Kasumi-1 (cell line): ENCODE measurements around the gene FAM151A.

Experiments used
- DNase-seq, 2 experiments: peaks; one replicate each; lab custom pipeline; 2025; lab: John Stamatoyannopoulos, UW

Gene FAM151A

DNA sequence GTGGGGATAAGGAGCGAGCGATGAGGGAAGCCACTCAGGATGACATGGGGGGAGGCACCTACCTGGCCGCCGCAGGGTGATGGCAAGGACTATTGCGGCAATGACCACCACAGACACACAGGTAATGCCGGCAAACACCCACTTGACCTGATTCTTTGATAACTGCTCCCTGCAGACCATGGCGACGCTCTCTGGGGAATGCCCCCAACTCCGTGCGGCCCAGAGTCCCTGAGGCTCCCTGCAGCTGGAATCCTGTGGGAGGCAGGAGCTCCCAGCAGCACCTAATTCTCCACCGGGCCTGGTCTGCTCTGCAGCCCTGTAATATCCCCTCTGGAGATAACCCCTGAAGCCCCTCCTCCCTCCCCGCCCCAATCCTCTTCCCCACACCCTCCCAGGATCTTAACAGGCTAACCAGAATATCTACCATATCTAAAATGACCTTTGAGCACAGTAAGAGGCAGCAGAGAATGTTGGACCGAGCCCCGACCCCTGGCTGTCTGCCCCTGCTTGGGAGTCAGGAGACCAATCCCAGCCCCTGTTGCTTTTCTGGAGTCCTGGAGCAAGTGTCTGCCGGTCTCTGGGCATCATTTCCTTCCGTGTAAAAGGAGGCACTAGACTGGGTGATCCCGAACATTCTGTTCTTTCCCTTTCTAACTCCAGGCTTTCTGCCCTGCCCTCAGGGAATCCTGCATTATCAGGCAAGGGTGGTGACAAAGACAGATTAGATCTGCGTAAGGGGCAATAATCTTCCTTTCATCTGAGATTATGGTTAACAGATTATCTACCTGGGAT, at the start of gene FAM151A:
FAM151A (minus strand) TSS at position 310 of the 792 bp plus-strand sequence; CDS start at position 180, 130 bp downstream.
- DNase-seq, result no peak

DNA sequence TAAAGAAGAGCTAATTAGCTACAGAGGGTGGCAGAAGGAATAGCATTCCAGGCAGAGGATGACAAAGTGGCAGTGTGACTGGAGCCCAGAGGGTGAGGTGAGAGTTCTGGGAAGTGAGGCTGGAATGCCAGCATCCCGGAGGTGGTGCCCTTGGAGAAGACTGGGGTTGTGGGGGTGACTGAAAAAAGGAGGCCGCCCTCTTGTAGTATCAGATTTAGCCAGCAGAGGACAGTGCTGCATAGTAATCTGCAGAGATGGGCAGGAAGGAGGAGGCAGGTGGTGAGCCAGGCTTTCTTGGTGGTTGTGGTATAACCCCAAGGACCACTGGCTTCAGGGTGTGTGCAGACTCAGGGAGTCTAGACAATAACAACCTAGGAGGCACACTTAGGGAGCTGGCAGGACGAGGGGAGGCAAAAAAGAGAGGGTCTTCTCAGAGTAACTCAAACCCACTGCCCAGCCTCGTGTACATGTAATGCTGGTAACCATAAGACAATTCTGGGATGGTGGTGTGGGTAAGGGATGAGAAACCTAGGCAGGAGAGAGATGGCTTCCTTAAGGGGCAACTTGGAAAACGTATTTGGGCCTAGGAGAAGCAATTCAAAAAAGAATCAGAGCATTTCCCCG, 48.8 kb upstream of the FAM151A start:
- DNase-seq, result peak; percentile 83 to 85

DNA sequence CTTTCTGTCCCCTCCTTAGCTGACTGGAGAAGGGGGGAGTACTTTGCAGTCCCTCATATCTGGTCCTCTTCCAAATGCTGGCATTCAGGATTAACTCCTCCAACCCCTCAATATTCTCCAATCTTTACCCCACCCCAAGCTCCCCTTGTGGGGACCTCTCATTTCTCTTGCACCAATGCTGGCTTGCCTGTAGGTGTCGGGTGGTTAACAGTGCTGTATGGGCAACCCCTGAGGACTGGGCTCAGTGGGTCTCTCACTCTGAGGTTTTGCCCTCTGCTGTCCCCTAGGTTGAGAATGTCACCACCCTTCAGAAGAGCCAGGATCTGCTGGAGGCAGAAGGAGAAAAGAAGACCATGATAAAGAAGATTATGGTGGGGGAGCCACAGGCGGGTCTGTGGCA, 45.2 kb upstream of the FAM151A start:
- no peak for DNase-seq

DNA sequence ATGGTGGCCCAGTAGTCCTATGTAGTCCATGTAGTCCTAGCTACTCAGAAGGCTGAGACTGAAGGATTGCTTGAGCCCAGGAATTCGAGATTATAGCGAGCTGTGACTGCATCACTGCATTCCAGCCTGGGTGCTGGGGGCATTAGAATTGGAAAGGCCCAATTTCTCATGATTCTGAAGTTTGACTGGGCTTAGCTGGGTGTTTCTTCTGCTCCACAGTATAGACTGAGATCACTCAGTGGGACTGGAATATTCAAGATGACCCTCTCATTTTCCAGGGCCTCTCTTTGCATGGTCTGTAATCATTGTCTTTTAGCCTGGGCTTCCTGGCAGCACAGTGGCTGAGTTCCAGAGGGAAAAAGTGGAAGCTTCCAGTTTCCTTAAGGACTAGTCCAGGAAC, 44.5 kb upstream of the FAM151A start:
- no peak for DNase-seq

DNA sequence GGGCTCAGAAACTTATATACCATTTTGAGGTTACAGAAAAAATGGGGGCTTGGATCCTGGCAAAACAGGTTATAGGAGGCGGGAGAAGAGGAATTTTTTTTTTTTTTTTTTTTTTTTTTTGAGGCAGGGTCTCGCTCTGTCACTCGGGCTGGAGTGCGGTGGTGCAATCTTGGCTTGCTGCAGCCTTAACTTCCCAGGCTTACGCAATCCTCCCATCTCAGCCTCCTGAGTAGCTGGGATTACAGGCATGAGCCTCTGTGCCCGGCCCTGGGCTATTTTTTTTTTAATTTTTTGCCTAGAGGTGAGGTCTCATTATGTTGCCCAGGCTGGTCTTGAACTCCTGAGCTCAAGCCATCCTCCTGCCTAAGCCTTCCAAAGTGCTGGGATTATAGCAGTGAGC, 43.0 kb upstream of the FAM151A start:
- no peak for DNase-seq

DNA sequence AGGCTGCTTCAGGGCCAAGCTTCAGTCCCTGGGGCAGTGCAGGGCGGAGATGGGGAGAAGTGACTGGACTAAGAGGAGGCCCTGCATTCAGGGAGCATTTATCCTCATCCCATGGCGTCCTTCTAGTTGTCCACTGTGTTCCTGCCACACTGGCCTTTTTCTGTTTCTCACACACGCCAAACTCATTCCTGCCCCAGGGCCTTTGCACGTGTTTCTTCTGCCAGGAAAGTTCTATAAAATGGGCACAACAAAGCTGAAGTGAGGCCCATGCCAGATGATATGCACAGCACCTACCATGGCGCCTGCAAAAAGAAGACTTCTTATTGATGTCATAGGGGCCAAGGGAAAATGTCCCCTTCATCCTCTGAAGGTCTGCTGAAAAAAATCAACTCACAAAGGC, 42.5 kb upstream of the FAM151A start:
- DNase-seq, result no peak

DNA sequence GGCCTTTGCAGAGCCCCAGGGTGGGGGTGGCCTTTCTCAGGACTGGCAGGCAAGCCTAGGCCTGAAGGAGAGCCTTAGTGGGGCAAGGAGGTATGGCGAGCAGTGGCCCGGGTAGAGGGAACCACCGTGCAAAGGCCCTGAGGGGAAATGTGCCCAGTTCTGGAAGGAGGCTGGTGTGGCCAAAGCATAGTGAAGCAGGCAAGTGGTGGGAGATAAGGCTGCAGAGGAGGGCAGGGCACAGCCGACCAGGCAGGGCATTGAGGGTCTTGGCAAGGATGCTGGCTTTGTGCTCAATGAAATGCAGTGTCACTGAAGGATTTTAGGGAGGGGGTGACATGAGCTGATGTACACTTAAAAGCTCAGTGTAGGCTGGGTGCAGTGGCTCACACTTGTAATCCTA, 41.0 kb upstream of the FAM151A start:
- no peak for DNase-seq

DNA sequence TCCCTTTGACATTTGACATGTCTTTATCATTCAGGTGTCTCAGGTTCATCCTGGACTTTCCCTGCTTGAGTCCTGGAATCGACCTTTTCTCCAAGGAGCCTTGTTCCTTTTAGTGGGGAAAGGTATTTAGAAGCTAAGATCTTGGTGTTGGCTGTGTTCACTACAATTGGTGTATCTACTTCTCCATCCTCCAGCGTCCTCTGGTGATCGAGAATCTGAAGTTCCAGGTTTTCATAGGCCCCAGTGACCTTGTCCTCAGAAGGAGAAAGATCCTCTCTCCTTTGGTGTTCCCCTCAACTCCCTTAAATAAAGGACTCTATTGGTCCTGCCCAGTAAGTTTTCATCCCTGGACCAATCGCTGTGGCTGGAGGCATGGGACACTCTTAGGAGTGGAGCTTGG, 40.4 kb upstream of the FAM151A start:
- no peak for DNase-seq

DNA sequence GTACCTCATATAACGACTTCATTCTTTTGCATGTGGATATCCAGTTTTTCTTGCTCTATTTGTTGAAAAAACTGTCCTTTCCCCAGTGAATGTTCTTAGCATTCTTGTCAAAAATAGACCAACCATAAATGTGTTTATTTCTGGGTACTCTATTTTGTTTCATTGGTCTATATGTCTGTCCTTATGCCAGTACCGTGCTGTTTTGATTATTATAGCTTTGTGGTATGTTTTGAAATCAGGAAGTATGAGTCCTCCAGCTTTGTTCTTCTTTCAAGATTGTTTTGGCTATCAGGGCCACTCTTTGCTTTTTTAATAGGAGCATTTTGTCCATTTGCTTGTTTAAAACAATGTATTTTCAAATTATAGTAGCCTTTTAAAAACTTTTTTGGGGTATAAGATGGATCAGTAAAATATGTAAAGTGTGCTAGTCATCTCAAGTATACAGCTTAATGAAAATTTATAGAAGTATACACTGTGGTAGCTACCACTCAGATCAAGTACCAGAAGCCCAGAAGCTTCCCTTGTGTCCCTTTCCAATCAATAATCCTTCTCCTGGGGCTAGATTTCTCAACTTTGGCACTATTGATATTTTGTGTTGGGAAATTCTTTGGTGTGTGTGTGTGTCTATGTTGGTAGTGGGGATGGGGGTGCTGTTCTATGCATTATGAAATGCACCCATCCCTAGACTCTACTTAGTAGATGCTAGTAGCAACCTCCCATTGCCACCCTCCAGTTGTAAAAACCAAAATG, 35.0 kb upstream of the FAM151A start:
- DNase-seq, result no peak

DNA sequence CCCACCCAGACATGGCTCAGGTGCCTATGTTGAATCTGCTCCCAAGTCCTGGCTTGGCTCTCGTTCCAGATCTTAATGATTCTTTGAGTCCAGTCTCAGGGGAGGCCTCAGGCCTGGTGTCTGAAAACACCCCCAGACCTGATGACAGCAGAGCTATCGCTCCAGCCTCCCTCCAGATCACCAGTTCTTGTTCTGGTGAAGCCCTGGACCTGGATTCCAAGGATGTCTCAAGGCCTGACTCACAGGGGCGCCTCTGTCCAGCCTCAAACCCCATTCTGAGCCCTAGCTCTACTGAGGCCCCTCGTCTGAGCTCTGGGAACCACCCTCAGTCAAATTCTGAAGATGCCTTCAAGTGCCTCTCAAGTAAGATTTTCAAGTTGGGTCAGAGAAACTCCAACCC, 29.7 kb upstream of the FAM151A start:
- DNase-seq, result no peak

DNA sequence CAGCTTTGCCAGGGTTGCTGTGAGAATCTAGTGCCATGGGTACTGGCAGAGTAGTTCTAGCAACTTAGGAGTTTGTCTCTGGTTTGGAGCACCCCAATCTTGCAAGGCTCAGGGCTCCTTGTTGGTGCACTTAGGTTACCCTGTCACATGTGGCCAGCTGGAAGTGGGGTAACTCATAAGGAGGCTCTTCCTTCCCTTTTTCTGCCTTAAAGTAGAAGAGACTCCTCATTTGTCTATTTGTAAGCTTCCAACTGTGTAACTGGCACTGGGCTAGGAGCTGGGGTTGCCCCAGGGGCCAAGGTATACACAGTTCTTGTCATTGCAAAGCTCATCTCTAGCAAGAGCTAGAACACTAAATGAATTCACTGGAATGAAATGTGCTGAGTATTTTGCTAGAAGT, 28.8 kb upstream of the FAM151A start:
- DNase-seq, result peak; percentile 84 to 88

DNA sequence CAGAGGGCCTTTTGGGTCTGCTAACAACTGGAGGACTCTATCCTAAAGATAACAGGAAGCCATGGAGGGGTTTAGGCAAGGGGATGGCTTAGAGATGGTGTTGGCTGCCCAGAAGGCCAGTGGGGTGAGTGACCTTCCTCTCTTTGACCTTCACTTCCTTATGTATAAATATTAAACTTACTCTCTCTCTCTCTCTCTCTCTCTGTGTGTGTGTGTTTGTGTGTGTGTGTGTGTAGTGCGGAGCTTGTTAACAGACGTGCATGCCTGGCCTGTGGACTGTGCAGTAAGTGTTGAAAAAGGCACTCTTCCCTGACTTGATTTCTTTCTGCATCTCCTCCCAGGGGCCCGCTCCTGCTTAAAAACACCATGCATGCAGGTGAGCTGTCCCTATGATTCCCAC, 28.3 kb upstream of the FAM151A start:
- DNase-seq, result no peak

DNA sequence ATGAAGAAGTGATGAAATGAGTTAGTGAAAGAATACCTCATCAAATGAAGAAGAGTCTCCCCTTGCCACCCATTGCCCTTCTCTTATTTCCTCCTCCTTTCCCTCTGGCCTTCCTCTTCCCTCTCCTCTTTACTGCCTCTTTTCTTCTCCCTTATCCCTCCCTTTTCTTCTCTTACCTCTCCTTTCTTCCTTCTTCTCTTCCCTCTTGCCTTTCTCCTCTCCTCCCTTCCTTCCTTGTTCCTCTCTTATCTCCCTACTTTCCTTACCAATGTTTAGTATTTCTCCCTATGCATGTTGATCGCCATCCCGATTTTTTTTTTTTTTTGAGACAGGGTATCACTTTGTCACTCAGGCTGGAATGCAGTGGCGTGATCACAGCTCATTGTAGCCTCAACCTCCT, 27.1 kb upstream of the FAM151A start:
- DNase-seq, result no peak

DNA sequence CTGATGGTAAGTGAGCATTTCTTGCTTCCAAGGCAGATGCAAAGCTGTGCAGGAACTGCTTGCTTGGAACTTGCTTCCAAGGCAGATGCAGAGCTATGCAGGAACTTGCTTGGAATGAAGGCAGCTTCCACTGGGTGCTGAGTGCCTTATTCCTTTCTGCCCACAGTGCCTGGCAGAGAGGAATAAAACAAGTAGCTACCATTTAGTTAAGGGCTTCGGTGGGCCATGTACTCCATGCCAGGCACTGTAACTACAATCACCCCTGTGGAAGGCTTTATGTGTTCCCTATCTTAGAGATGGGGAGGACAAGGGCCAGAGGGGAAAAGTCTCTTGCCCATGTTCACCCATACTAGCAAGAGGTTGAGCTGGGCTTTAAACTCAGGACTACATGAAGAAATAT, 26.6 kb upstream of the FAM151A start:
- no peak for DNase-seq

DNA sequence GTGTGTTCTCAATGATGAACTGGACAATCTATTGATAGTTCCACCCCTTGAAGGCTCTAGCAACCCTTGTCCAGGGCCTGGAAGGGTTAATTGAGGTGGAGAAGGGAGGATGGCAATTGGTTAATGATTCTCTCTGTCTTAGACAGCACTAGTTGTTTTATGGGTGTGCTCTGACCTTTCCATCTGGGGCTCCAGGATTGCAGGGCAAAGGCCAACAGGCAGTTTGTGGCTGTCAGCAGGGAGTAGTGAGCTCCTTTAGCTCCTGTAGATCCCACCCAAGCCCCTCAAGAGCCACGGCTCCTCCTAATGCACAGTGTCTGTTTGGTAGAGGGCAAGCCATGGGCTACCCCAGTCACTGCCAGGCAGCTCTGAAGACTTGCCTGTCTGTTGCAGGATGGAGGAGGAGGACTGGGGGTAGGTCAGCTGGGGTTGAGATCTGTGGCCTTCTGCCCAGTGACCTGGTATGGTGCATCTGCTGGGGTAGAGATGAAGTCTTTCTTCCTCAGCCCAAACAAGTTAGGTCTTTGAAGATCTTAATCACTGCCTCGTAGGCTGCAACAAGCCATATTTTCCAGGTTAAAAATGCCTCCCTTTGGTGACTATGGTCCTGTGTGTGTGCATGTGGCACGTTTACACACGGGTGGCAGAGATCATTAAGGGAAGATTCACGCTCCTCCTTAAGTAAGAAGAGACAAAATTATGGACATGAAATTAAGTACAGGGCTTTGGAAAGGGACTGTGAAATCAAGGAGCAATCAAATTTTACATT, 26.0 kb upstream of the FAM151A start:
- no peak for DNase-seq

DNA sequence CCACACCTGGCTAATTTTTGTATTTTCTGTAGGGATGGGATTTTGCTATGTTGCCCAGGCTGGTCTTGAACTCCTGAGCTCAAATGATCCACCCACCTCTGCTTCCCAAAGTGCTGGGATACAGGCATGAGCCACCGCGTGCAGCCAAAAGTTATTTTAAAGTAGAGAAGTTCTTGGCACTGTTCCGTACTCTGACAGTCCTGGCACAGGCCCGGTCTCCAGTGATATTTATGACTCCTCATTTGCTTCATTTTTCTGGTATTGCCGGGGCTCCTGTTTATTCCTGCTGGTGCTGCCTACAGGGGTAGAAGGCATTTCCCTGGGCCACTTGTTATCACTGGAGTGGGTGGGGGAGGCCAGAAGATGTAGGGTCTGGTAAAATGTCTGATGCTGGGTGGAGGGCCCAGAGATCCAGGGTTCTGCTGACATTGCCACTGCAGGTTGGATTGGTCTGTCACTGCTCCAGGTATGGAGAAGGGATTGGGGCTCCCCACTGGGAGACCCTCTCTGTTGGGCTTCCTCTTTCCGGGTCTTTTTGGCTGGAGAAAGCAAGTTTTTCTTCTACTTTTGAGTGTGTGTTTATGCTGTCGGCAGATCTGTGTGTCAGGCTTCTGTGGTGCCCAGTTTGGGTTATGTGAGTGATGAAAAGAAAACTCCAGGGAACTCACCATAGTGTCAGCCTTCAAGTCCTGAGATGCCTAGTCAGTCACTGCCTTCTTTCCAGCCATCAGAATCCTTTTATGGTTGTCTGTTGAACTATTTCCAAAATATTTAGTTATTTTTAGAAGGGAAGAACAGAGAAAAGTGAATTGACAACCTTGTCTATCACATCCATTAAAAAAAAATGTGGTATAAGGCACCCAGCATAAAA, 22.7 kb upstream of the FAM151A start:
- DNase-seq, result no peak

DNA sequence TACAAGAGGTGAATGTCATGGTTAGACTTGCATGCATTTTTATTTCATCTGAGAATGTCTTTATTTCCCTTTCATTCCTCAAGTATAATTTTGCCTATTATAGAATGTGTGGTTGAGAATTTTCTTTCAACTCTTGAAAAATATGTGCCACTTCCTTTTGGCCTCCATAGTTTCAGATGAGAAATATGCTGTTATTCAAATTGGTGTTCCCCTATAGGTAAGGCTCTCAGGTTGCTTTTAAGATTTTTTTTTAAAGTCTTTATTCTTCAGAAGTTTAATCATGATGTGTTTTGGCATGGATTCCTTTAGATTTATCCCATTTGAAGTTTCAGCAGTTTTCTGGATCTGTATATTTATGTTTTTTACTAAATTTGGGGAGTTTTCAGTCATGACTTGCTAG, 20.4 kb upstream of the FAM151A start:
- peak; percentile 13 to 37 for DNase-seq

DNA sequence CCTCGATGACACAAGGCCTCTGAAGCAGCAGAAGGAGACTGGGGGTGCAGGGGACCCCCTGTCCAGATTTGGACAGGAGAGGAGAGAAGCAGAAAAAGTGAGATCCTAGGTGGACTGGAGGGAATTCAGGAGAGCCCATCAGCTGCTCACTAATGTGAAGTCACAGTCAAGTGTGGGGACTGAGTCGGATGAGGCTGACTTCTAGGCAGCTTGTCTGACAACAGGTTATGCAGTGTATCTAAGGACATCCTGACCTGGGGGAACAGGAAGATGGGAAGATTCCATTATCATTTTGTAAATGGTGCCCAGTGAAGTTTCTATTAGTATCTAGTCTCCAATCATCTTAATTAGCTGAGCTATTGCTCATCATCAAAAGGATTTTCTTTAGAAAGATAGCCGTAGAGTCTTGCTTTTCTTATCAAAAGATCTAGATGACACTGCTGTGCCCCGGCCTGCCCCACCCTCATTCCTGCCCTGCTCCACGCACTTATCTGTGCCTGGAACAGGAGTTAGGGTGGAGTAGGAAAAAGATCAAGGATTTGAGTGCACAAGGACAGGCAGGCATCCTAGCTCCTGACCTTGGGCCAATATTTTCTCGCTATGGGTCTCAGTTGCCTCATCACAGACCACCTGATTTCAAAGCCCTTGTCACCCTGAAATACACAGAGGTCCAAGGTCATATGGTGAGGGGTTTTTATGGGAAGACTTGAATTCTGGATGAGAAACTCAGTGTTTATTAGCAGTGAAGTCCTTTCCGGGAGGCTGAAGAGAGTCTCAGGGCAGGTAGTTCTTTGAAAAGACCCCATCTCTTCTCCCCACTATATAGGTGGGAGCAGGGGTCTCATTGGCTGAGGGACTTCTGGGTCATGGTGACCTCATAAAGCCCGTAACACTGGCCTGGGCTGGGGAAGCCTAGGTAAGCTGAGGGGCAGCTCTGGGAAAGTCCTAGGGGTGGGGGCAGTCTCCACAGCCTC, 17.8 kb upstream of the FAM151A start, which contains the start of gene MROH7:
MROH7 (plus strand) TSS at position 924 of the 974 bp plus-strand sequence. CDS start 11,141 bp downstream, outside the sequence.
- DNase-seq, result no peak

DNA sequence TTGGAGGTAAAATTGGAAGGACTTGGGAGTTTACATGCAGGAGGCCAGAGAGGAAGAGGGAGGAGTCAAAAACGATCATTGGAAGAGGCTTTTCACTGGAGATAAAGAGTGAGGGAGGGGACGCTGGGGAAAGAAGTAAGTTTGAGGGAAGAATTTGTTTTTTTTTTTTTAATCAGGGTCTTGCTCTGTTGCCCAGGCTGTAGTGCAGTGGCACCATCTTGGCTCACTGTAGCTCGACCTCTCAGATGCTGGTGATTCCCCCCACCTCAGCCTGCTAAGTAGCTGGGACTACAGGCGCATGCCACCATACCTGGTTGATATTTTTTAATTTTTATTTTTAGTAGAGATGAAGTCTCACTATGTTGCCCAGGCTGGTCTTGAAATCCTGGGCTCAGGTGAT, 17.0 kb upstream of the FAM151A start:
- no peak for DNase-seq
